GM19328 (cell line): ENCODE results near the gene EZH2.

ENCODE experiments used
- ATAC-seq: cut with Tn5 transposase; IDR thresholded peaks from one replicate; pipeline ENCODE4 v1.9.1; 2021; ENCODE audit warnings: mild to moderate bottlenecking, moderate library complexity; ENCODE audit not compliant: unreplicated experiment

The EZH2 gene

GRCh38 chr7:148858489-148858888, 25.6 kb downstream of the EZH2 start:
- ATAC-seq = no peak

- ATAC-seq = no peak
Observed at GRCh38 chr7:148856891-148857290, 27.2 kb downstream of the EZH2 start.

- no peak for ATAC-seq
Observed at GRCh38 chr7:148856578-148856881, 27.6 kb downstream of the EZH2 start.

GRCh38 chr7:148854983-148855382, 29.1 kb downstream of the EZH2 start:
- no peak for ATAC-seq

GRCh38 chr7:148852272-148852671, 31.8 kb downstream of the EZH2 start:
- ATAC-seq = no peak

GRCh38 chr7:148850564-148850963, 33.5 kb downstream of the EZH2 start:
- ATAC-seq = no peak

GRCh38 chr7:148849393-148850098, 34.5 kb downstream of the EZH2 start:
- no peak for ATAC-seq

GRCh38 chr7:148847815-148848734, 36.0 kb downstream of the EZH2 start:
- ATAC-seq = no peak

- ATAC-seq = no peak
Observed at GRCh38 chr7:148838905-148839304, 45.2 kb downstream of the EZH2 start.

- ATAC-seq = no peak
Observed at GRCh38 chr7:148835854-148836253, 48.2 kb downstream of the EZH2 start.

- ATAC-seq = no peak
Observed at GRCh38 chr7:148834605-148835004, 49.5 kb downstream of the EZH2 start.

GRCh38 chr7:148831782-148832181, 52.3 kb downstream of the EZH2 start:
- ATAC-seq = no peak

- ATAC-seq = no peak
Observed at GRCh38 chr7:148830897-148831692, 53.0 kb downstream of the EZH2 start.

GRCh38 chr7:148828965-148829364, 55.1 kb downstream of the EZH2 start:
- ATAC-seq = no peak

- ATAC-seq = no peak
Observed at GRCh38 chr7:148825338-148825737, 58.8 kb downstream of the EZH2 start.

GRCh38 chr7:148824864-148825263, 59.2 kb downstream of the EZH2 start:
- no peak for ATAC-seq

- no peak for ATAC-seq
Observed at GRCh38 chr7:148821422-148821821, 62.7 kb downstream of the EZH2 start.

GRCh38 chr7:148819697-148820360, 64.3 kb downstream of the EZH2 start:
- no peak for ATAC-seq

- no peak for ATAC-seq
Observed at GRCh38 chr7:148815612-148816011, 68.5 kb downstream of the EZH2 start.

- ATAC-seq = no peak
Observed at GRCh38 chr7:148814922-148815559, 69.0 kb downstream of the EZH2 start.
